ENCODE measurements around the gene C17orf75.

The C17orf75 gene

GRCh38 chr17:32298721-32299579 lies 43.0 kb downstream of the C17orf75 start:
- Histone ChIP-seq H3K4me3 (ENCODE audit: insufficient read depth, low read length, poor library complexity, severe bottlenecking) (no peak overlapping the region), H3K36me3 (ENCODE audit: low read length) (no peaks in the 10 kb centered on the region), H2AFZ (ENCODE audit: low read depth, low read length, severe bottlenecking) (no peak overlapping the region), H3F3A (ENCODE audit: insufficient read depth) (no peaks in the 10 kb centered on the region), H3K9ac (ENCODE audit: low read length) (no peak overlapping the region), H3K4me2 (ENCODE audit: low read depth, low read length, poor library complexity, severe bottlenecking) (no peak overlapping the region), H3K27me3 (ENCODE audit: low read length) (no peaks in the 10 kb centered on the region), H3K79me2 (ENCODE audit: insufficient read depth, low read length) (no peaks in the 10 kb centered on the region), H3K27ac (ENCODE audit: low read depth, low read length) (no peak overlapping the region), H3K9me3 (ENCODE audit: insufficient read depth, low read length) (no peaks in the 10 kb centered on the region), H4K20me1 (ENCODE audit: low read depth, low read length) (no peaks in the 10 kb centered on the region), H3K9me2 (replicated peaks; ENCODE audit: insufficient read depth, low read length) (no peaks in the 10 kb centered on the region)
- TF ChIP-seq EZH2phosphoT487 (conservative IDR thresholded peaks at IDR 0.05; ENCODE audit: low read length) (no peak), CTCF (IDR thresholded peaks at IDR 0.05; ENCODE audit: insufficient read depth, low read length, poor library complexity, severe bottlenecking) (no peak)

GRCh38 chr17:32298298-32298697 lies 43.7 kb downstream of the C17orf75 start:
- Histone ChIP-seq H3K79me2 (ENCODE audit: insufficient read depth, low read length) (no peaks in the 10 kb centered on the region), H3K9ac (ENCODE audit: low read length) (no peak overlapping the region), H3K36me3 (ENCODE audit: low read length) (no peaks in the 10 kb centered on the region), H3K9me3 (ENCODE audit: insufficient read depth, low read length) (no peaks in the 10 kb centered on the region), H3K27me3 (ENCODE audit: low read length) (no peaks in the 10 kb centered on the region), H3K4me3 (ENCODE audit: insufficient read depth, low read length, poor library complexity, severe bottlenecking) (no peak overlapping the region), H3K4me2 (ENCODE audit: low read depth, low read length, poor library complexity, severe bottlenecking) (no peak overlapping the region), H3K9me2 (replicated peaks; ENCODE audit: insufficient read depth, low read length) (no peaks in the 10 kb centered on the region), H3K27ac (ENCODE audit: low read depth, low read length) (no peak overlapping the region), H2AFZ (ENCODE audit: low read depth, low read length, severe bottlenecking) (no peak overlapping the region), H3F3A (ENCODE audit: insufficient read depth) (no peaks in the 10 kb centered on the region), H4K20me1 (ENCODE audit: low read depth, low read length) (no peaks in the 10 kb centered on the region)
- TF ChIP-seq EZH2phosphoT487 (conservative IDR thresholded peaks at IDR 0.05; ENCODE audit: low read length), result no peak
- no peak for TF ChIP-seq CTCF (IDR thresholded peaks at IDR 0.05; ENCODE audit: insufficient read depth, low read length, poor library complexity, severe bottlenecking)

GRCh38 chr17:32297860-32298259 lies 44.1 kb downstream of the C17orf75 start:
- no peaks in the 10 kb centered on the region for H4K20me1 ChIP-seq (ENCODE audit: low read depth, low read length)
- no peak overlapping the region for H3K4me3 ChIP-seq (ENCODE audit: insufficient read depth, low read length, poor library complexity, severe bottlenecking)
- H3K9ac ChIP-seq (ENCODE audit: low read length), result no peak overlapping the region
- H3K9me3 ChIP-seq (ENCODE audit: insufficient read depth, low read length), result no peaks in the 10 kb centered on the region
- no peaks in the 10 kb centered on the region for H3K9me2 ChIP-seq (replicated peaks; ENCODE audit: insufficient read depth, low read length)
- H2AFZ ChIP-seq (ENCODE audit: low read depth, low read length, severe bottlenecking), result no peak overlapping the region
- no peaks in the 10 kb centered on the region for H3K27me3 ChIP-seq (ENCODE audit: low read length)
- H3K27ac ChIP-seq (ENCODE audit: low read depth, low read length), result no peak overlapping the region
- no peaks in the 10 kb centered on the region for H3K36me3 ChIP-seq (ENCODE audit: low read length)
- H3F3A ChIP-seq (ENCODE audit: insufficient read depth), result no peaks in the 10 kb centered on the region
- no peak for TF ChIP-seq CTCF (IDR thresholded peaks at IDR 0.05; ENCODE audit: insufficient read depth, low read length, poor library complexity, severe bottlenecking)
- no peak for TF ChIP-seq EZH2phosphoT487 (conservative IDR thresholded peaks at IDR 0.05; ENCODE audit: low read length)
- H3K79me2 ChIP-seq (ENCODE audit: insufficient read depth, low read length), result no peaks in the 10 kb centered on the region
- no peak overlapping the region for H3K4me2 ChIP-seq (ENCODE audit: low read depth, low read length, poor library complexity, severe bottlenecking)

All from SU-DHL-6 (cell line).